ENCODE data around the gene SLC4A1. TPM values are rescaled to one million over a fixed set of nuclear protein-coding genes. Genes with fewer than 3 reads are reported as not detected.

Gene SLC4A1
- total RNA-seq, 1 donor from 2014 or later: 0.13 TPM

- Mint-ChIP-seq H3K4me1 (no peaks in the 10 kb centered on the region), H3K9me3 (no peaks in the 10 kb centered on the region), H3K36me3 (ENCODE audit: low read depth) (no peaks in the 10 kb centered on the region), H3K4me3 (no peak overlapping the region), H3K27me3 (no peaks in the 10 kb centered on the region), H3K27ac (no peak overlapping the region)
- ChIA-PET POLR2A (interaction anchor here (1.2 to 1.7 kb wide), 2 partner anchors 9 to 10 kb away, joined by 5 to 7 read pairs; partner anchors contain the start of gene UBTF), CTCF (interaction anchor here (1.0 kb wide), 1 partner anchor 20 kb away, joined by 4 read pairs; no protein-coding TSS in a partner anchor)
- intact Hi-C loops (cut with micrococcal nuclease): no loop called here
- no peak for ATAC-seq (ENCODE audit: low read depth)
- no peak for TF ChIP-seq CTCF (IDR thresholded peaks at IDR 0.05)
- no peak for DNase-seq
Observed at GRCh38 chr17:44230140-44230539, 37.8 kb downstream of the SLC4A1 start.

- Mint-ChIP-seq H3K27me3 (no peaks in the 10 kb centered on the region), H3K4me1 (no peaks in the 10 kb centered on the region), H3K27ac (no peak overlapping the region), H3K9me3 (no peaks in the 10 kb centered on the region), H3K4me3 (no peak overlapping the region), H3K36me3 (ENCODE audit: low read depth) (no peaks in the 10 kb centered on the region)
- TF ChIP-seq CTCF (IDR thresholded peaks at IDR 0.05): no peak
- CTCF ChIA-PET: interaction anchor here (1.0 kb wide), 1 partner anchor 19 kb away, joined by 4 read pairs; no protein-coding TSS in a partner anchor
- DNase-seq (no peak), ATAC-seq (ENCODE audit: low read depth) (no peak)
- intact Hi-C loops (cut with micrococcal nuclease): no loop called here
- POLR2A ChIA-PET: interaction anchor here (0.6 kb wide), 1 partner anchor 160 kb away, joined by 3 read pairs; no protein-coding TSS in a partner anchor
Observed at GRCh38 chr17:44229090-44229489, 38.8 kb downstream of the SLC4A1 start.

GRCh38 chr17:44223541-44224071, 44.3 kb downstream of the SLC4A1 start:
- H3K4me3 Mint-ChIP-seq: no peak overlapping the region
- peaks cover 11% of the 10 kb centered on the region for H3K4me1 Mint-ChIP-seq
- H3K9me3 Mint-ChIP-seq: no peaks in the 10 kb centered on the region
- peaks cover 10% of the 10 kb centered on the region for H3K36me3 Mint-ChIP-seq (ENCODE audit: low read depth)
- H3K27ac Mint-ChIP-seq: no peak overlapping the region
- H3K27me3 Mint-ChIP-seq: no peaks in the 10 kb centered on the region
- CTCF ChIA-PET: no interaction called here
- intact Hi-C loops (cut with micrococcal nuclease): loop anchor here (5.0 kb wide), 1 partner anchor 54 kb away; no protein-coding TSS in a partner anchor
- POLR2A ChIA-PET: interaction anchor here (1.4 to 10.5 kb wide), 2 partner anchors 20 to 104 kb away, joined by 4 to 237 read pairs; partner anchors contain the start of gene SLC25A39
- TF ChIP-seq CTCF (IDR thresholded peaks at IDR 0.05): no peak
- DNase-seq (no peak), ATAC-seq (ENCODE audit: low read depth) (no peak)

- no peak for ATAC-seq (ENCODE audit: low read depth)
- CTCF ChIA-PET: interaction anchor here (1.2 to 3.3 kb wide), 4 partner anchors 12 to 128 kb away, joined by 3 to 34 read pairs (median 8); partner anchors contain the start of gene GRN
- DNase-seq: peak; percentile 45
- peak overlapping the region; percentile 87 for H3K4me3 Mint-ChIP-seq
- POLR2A ChIA-PET: interaction anchor here (0.6 to 10.5 kb wide), 25 partner anchors 8 to 1008 kb away, joined by 3 to 241 read pairs (median 8); partner anchors contain the start of genes ATXN7L3, GPATCH8, GRN and HDAC5
- peaks cover 20% of the 10 kb centered on the region for H3K4me1 Mint-ChIP-seq
- peaks cover 10% of the 10 kb centered on the region for H3K36me3 Mint-ChIP-seq (ENCODE audit: low read depth)
- no peak for TF ChIP-seq CTCF (IDR thresholded peaks at IDR 0.05)
- intact Hi-C loops (cut with micrococcal nuclease): loop anchor here (5.0 kb wide), 1 partner anchor 55 kb away; no protein-coding TSS in a partner anchor
- no peaks in the 10 kb centered on the region for H3K9me3 Mint-ChIP-seq
- peak overlapping the region; percentile 90 for H3K27ac Mint-ChIP-seq
- H3K27me3 Mint-ChIP-seq: no peaks in the 10 kb centered on the region
Observed at GRCh38 chr17:44222112-44222869, 45.6 kb downstream of the SLC4A1 start.

- Mint-ChIP-seq H3K27ac (peak overlapping the region; percentile 90), H3K9me3 (no peaks in the 10 kb centered on the region), H3K4me3 (peak overlapping the region; percentile 87), H3K36me3 (ENCODE audit: low read depth) (peaks cover 13% of the 10 kb centered on the region), H3K4me1 (peaks cover 25% of the 10 kb centered on the region), H3K27me3 (no peaks in the 10 kb centered on the region)
- ATAC-seq (ENCODE audit: low read depth) (no peak), DNase-seq (peak; percentile 36)
- intact Hi-C loops (cut with micrococcal nuclease): loop anchor here (5.0 kb wide), 1 partner anchor 56 kb away; no protein-coding TSS in a partner anchor
- POLR2A ChIA-PET: interaction anchor here (0.6 to 10.5 kb wide), 25 partner anchors 8 to 833 kb away, joined by 3 to 241 read pairs (median 7); partner anchors contain the start of genes ATXN7L3, GPATCH8, GRN and HDAC5
- CTCF ChIA-PET: interaction anchor here (1.2 to 6.7 kb wide), 5 partner anchors 12 to 128 kb away, joined by 3 to 35 read pairs (median 12); partner anchors contain the start of gene GRN
- no peak for TF ChIP-seq CTCF (IDR thresholded peaks at IDR 0.05)
Observed at GRCh38 chr17:44221862-44222111, 46.1 kb downstream of the SLC4A1 start.

Data from activated B cell treated with CpG ODN at 0.5 μM for 24 hours (primary cell).